NCI-H2107 treated with DMSO at 0.1 percent for 48 hours (cell line): ENCODE measurements around the gene MMP15.
A peak's percentile ranks its signal among the peaks of the same experiment; 100 is the strongest.
"Not testable (repeated sequence)": the region's sequence is repeated elsewhere in the genome, so short reads cannot be mapped to it uniquely, and the experiment has no call there.

Source experiments
- DNase-seq: peaks from one replicate; lab custom pipeline; 2025; ENCODE audit not compliant: unreplicated experiment; lab: John Stamatoyannopoulos, UW

MMP15 gene

DNA sequence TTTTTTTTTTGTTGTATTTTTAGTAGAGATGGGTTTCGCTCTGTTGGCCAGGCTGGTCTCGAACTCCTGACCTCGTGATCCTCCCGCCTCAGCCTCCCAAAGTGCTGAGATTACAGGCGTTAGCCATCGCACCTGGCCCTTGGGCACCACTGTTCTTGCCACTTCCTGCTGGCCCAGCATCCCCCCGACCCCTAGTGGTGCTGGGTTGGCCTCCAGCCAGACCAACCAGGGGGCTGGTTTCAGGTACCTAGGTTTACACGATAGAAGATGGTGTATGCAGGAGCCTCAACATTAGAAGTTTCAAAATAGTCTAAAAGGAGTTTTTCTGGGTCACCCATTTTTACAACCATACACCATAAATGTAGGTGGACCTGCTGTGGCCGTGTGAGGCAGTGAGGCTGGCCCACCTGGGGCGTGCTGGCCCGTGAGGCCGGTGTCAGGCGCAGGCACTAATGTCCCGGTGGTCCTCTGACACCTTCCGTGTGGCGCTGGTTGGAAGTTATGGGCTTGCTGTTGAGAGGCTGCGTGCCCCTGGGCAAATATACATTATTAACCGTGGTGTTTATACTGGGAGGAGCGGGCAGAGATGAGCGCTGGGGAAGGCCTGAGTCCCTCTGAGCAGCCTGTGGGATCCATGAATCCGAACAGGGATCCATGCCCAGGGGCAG is 60.2 kb downstream of the MMP15 start:
- no peak for DNase-seq

DNA sequence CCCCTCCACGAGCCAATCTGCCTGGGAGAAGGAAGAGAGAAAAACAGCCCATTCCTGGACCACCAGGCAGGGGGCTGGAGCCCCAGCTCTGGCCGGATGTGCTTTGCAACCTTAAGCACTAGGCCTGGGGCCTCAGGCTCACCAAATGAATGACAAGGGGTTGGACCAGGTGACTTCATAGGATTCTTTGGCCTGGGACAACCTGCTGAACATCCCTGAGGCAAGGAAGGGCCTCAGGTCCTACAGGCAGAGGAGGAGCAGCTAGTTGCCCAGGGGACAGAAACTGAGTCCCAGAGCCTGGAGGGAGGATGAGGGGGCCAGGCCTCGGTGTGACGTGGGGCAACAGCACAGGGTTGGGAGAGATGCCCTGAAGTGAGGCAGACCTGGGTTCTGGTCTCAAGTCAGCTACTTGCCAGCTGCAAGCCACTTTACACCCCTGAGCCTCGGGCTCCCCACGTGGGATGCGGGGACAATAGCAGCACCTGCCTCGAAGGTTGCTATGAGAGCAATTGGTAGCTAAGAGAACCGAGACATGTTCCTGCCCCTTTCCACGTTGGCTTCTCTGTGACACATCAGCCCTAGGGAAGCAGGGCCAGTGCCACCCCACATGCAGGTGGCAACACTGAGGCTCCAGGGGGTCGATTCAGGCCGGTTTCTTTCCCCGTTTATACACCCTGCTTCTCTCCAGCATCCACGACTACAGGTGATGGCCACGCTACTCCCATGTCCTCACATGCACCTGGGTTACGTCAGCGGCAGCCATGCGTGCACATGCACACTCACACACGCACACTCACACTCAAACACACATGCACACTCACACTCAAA is 61.0 kb downstream of the MMP15 start:
- peak; percentile 75 for DNase-seq

DNA sequence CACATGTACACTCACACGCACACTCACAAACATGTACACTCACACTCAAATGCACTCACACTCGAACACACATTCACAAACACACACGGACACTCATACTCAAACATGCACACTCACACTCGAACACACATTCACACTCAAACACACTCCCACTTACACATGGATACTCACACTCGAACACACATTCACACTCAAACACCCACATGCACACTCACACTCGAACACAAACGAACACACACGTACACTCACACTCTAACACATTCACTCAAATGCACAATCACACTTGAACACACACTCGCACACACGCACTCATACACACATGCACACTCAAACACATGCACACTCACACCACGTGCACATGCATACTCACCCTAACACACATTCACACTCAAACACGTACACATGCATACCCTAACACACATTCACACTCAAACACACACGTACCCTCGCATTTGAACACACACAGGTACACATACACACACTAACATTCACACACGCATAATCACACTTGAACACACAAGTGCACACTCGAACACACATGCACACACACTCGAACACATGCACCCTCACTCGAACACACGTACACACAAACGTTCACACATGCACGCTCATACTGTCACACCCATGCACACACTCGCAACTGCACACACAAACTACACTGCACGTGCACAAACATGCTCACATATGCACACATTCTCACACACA is 61.8 kb downstream of the MMP15 start:
- no peak for DNase-seq

- DNase-seq: no peak
These were observed 62.5 kb downstream of the MMP15 start for GRCh38 chr16:58088091-58088490.

DNA sequence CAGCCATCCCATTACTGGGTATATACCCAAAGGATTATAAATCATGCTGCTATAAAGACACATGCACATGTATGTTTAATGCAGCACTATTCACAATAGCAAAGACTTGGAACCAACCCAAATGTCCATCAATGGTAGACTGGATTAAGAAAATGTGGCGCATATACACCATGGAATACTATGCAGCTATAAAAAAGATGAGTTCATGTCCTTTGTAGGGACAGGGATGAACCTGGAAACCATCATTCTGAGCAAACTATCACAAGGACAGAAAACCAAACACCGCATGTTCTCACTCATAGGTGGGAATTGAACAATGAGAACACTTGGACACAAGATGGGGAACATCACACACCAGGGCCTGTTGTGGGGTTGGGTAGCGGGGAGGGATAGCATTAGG is 64.8 kb downstream of the MMP15 start:
- DNase-seq: not testable (repeated sequence)

DNA sequence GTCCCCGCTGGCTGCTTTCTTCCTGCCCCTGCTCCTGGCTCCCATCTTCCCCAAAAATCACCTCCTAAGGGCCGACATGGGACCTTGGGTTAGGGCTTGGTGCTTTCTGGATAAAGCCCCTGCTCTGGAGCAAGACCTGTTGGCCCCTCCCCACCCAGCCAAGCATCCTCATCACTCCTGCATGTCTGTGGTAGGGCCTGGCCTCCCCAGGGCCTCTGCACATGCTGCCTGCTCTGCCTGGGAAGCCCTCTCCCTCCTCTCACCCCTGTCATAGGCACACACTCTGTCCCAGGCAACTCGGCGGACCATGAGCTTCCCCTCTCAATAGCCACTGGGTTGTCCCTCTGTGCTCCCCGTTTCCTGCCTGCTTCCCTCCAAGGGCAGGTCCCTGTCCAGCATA is 68.5 kb downstream of the MMP15 start:
- no peak for DNase-seq

GRCh38 chr16:58094791-58095574 is 69.4 kb downstream of the MMP15 start:
- no peak for DNase-seq

DNA sequence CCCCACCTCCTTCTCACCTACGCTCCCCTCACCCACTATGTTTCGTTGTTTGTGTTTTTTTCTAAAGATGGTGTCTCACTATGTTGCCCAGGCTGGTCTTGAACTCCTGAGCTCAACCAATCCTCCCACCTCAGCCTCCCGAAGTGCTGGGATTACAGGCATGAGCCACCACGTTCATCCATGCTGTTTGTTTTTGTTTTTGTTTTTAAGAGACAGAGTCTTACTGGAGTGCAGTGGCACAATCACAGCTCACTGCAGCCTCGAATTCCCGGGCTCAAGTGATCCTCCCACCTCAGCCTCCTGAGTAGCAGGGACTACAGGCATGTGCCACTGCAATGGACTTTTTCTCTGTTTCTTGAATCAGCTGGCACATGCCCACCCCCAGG is 70.0 kb downstream of the MMP15 start:
- not testable (repeated sequence) for DNase-seq

DNA sequence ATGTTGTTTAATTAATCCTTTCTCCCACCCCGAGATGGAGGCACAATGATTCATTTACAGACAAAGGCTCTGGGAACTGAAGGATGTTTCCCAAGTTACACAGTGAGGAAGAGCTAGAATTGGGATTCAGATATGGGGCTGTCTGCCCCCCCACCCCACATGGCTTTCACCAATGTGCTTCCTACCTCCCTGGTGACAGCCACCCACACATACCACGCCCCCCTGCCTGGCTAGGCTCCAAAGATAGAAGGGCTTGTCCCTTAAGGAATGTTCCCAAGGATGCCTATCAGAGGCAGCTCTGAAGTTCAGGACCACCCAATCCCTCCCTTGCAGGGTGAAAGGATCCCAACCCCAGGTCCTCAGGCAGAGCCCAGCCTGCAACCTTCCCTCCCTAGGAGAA is 70.7 kb downstream of the MMP15 start:
- no peak for DNase-seq
